ENCODE measurements around the gene EMSY. TPM values are rescaled to one million over a fixed set of nuclear protein-coding genes. Genes with fewer than 3 reads are reported as not detected.
A peak's percentile ranks its signal among the peaks of the same experiment; 100 is the strongest.

Gene EMSY
- total RNA-seq, 4 donors from 2014 or later, result 13.2 to 43.4 (median 29.0) TPM

GRCh38 chr11:76558473-76558872 lies 113.7 kb downstream of the EMSY start:
- Histone ChIP-seq H3K4me3 (no peak overlapping the region), H3K9me3 (no peaks in the 10 kb centered on the region), H3K4me1 (no peaks in the 10 kb centered on the region), H3K27ac (no peak overlapping the region), H3K36me3 (no peaks in the 10 kb centered on the region), H3K27me3 (no peaks in the 10 kb centered on the region)
- DNase-seq, result no peak
- intact Hi-C loops (cut with DNase I; ENCODE audit: low total_unique reads), result no loop called here
- TF ChIP-seq POLR2A (IDR thresholded peaks at IDR 0.05) (no peak), CTCF (IDR thresholded peaks at IDR 0.05) (no peak)

DNA sequence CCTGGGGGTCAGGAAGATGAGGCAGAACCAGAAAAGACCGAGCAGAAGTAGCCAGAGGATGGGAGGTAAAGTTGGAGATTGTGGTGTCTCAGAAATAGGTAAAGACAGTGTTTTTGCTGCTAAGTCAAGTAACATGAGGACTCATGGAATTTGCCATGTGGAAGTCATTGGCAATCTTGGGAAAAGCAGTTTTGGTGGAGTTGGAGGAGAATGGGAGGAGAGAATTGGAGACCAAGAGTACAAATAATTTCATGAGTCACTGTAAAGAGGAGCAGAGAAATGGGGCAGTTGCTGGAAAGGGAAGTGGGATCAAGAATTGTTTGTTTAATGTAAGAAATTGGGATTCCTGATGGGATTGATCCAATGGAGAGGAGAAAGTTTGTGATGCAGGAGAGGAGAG lies 114.1 kb downstream of the EMSY start:
- Histone ChIP-seq H3K4me3 (no peak overlapping the region), H3K4me1 (no peaks in the 10 kb centered on the region), H3K27me3 (no peaks in the 10 kb centered on the region), H3K27ac (no peak overlapping the region), H3K36me3 (no peaks in the 10 kb centered on the region), H3K9me3 (no peaks in the 10 kb centered on the region)
- DNase-seq, result no peak
- intact Hi-C loops (cut with DNase I; ENCODE audit: low total_unique reads), result no loop called here
- TF ChIP-seq POLR2A (IDR thresholded peaks at IDR 0.05) (no peak), CTCF (IDR thresholded peaks at IDR 0.05) (no peak)

DNA sequence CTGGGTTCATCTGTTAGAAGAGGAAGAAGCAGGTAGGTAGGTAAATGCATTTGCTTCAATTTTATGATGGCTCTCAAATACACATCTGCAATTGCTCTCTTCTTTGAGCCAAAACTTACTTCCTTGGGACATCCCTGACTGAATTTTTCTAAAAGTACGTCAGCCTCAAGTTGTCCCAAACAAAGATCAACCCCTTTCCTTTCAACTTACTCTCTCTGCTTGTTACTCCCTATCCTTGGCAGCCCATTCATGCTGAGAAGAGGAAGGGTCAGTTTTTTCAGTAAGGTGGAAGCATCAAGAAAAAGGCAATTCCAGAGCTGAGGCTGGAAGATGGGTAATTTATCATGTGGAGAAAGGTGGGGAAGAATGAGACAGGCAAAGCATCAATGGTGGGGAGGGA lies 114.5 kb downstream of the EMSY start:
- Histone ChIP-seq H3K27ac (no peak overlapping the region), H3K36me3 (no peaks in the 10 kb centered on the region), H3K27me3 (no peaks in the 10 kb centered on the region), H3K4me1 (no peaks in the 10 kb centered on the region), H3K9me3 (no peaks in the 10 kb centered on the region), H3K4me3 (no peak overlapping the region)
- intact Hi-C loops (cut with DNase I; ENCODE audit: low total_unique reads), result no loop called here
- no peak for TF ChIP-seq POLR2A (IDR thresholded peaks at IDR 0.05)
- TF ChIP-seq CTCF (IDR thresholded peaks at IDR 0.05), result no peak
- no peak for DNase-seq

GRCh38 chr11:76560219-76560618 lies 115.4 kb downstream of the EMSY start:
- no peak overlapping the region for H3K4me3 ChIP-seq
- H3K27ac ChIP-seq, result peak overlapping the region in 1 of 2 donors; percentile 21
- intact Hi-C loops (cut with DNase I; ENCODE audit: low total_unique reads), result no loop called here
- no peaks in the 10 kb centered on the region for H3K27me3 ChIP-seq
- no peak for DNase-seq
- no peaks in the 10 kb centered on the region for H3K4me1 ChIP-seq
- H3K9me3 ChIP-seq, result no peaks in the 10 kb centered on the region
- TF ChIP-seq POLR2A (IDR thresholded peaks at IDR 0.05), result no peak
- TF ChIP-seq CTCF (IDR thresholded peaks at IDR 0.05), result no peak
- H3K36me3 ChIP-seq, result no peaks in the 10 kb centered on the region

DNA sequence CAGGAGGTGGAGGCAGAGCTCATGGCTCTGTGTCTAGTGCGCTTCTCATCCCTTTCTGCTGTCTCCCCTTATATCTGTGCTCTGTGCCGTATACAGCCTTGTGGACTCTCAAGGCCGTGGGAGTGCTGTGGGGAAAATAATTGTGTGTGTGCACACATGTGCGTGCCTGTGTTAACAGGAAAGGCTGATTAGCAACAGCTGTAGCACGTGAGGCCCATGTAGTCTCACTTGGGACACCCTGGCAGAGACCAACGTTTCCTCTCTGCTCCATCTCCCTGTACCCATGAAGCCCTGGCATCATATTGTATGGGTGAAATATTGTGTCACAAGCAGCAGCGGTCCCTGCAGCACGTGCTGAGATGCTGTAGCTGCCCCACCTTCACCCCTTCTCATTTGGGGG lies 116.4 kb downstream of the EMSY start:
- intact Hi-C loops (cut with DNase I; ENCODE audit: low total_unique reads), result no loop called here
- DNase-seq, result no peak
- Histone ChIP-seq H3K9me3 (no peaks in the 10 kb centered on the region), H3K36me3 (no peaks in the 10 kb centered on the region), H3K4me1 (no peaks in the 10 kb centered on the region), H3K4me3 (no peak overlapping the region), H3K27me3 (no peaks in the 10 kb centered on the region), H3K27ac (no peak overlapping the region)
- no peak for TF ChIP-seq POLR2A (IDR thresholded peaks at IDR 0.05)
- TF ChIP-seq CTCF (IDR thresholded peaks at IDR 0.05), result no peak

All from uterus (tissue), 4 donors.